Psoas muscle (tissue), 8 donors: ENCODE measurements around the gene IFFO2. TPM values are rescaled to one million over a fixed set of nuclear protein-coding genes. Genes with fewer than 3 reads are reported as not detected.
A peak's percentile ranks its signal among the peaks of the same experiment; 100 is the strongest.

Source experiments
- ATAC-seq, 4 donors: fragments of 200-7000 bp; cut with Tn5 transposase; one replicate each; pipeline ENCODE4 v1.9.1; 2020; ENCODE audit warnings: moderate library complexity in 3 of 4, mild to moderate bottlenecking in 2 of 4
- DNase-seq, 2 donors: peaks; one replicate each; pipeline ENCODE4 v3.0.0-alpha.2; 2020
- H3K27ac ChIP-seq: fragments of 200-600 bp; one replicate; pipeline ENCODE4 v1.8.0; 2022
- H3K27me3 ChIP-seq, 3 donors: fragments of 200-600 bp in 1 of 3; one replicate each; pipeline versions ENCODE4 v1.6.1 to v1.8.0; 2013 to 2022; ENCODE audit warnings: low read length in 2 of 3, mild to moderate bottlenecking in 2 of 3, moderate library complexity in 1 of 3; ENCODE audit not compliant: insufficient read depth in 3 of 3
- H3K36me3 ChIP-seq, 2 donors: fragments of 200-600 bp in 1 of 2; one replicate each; pipeline versions ENCODE4 v1.6.1 to v1.8.0; 2013 to 2022; ENCODE audit warnings: low read depth in 1 of 2, mild to moderate bottlenecking in 1 of 2, moderate library complexity in 1 of 2; ENCODE audit not compliant: insufficient read depth in 1 of 2
- H3K4me1 ChIP-seq: fragments of 200-600 bp; one replicate; pipeline ENCODE4 v1.8.0; 2022
- H3K4me3 ChIP-seq: fragments of 200-600 bp; one replicate; pipeline ENCODE4 v1.8.0; 2022; ENCODE audit warnings: mild to moderate bottlenecking
- H3K9me3 ChIP-seq: fragments of 200-600 bp; one replicate; pipeline ENCODE4 v1.8.0; 2022
- WGBS, 3 donors: extraction: QIAGEN DNeasy Blood & Tissue Kit; methylation state at CpG; one replicate each; pipeline versions ENCODE4 v1.1.6 to v1.1.7; 2013; 5-methylcytosine and 5-hydroxymethylcytosine counted together
- intact Hi-C, 2 donors: fragments of 100-400 bp; cut with DNase I; formaldehyde crosslinking; loops; one replicate each; pipeline versions ENCODE4 v1.11.0 to v1.14.2; 2022
- polyA plus RNA-seq, 3 donors: library from polyadenylated mRNA; stranded (reverse); fragments of 200-250 nt; gene quantifications; one replicate each; pipeline ENCODE4 v1.2.3, GENCODE V29; 2013
- total RNA-seq, 4 donors: library from RNA; stranded (reverse); fragmentation: NEBNext Ultra II Directional in 2 of 4; extraction: Animal tissue kit (Norgen Biotek cat#: 25700) in 2 of 4; gene quantifications; one replicate each; pipeline versions ENCODE4 v1.2.1 to v1.2.4, GENCODE V29; 2021 to 2023
- TF ChIP-seq, protein P1 (sequence below): fragments of 200-600 bp; IDR thresholded peaks from one replicate; pipeline ENCODE4 v1.8.0; 2022; ENCODE audit warnings: antibody characterized with exemption
- donor health status: healthy with polysubstance abuse.
- donor health status: DM: no; HTN: no; CAD: no; lungs with moderate emphysema.
- donor health status: Bipolar disorder and iron deficiency.
- donor health status: healthy.
- donor health status: DM: yes; HTN: yes; CAD: no.
- donor health status: DM: no; HTN: no; CAD: no.
- donor health status: DM: no; HTN: no; CAD: no.
- donor health status: DM: yes; HTN: yes; CAD: no.

The IFFO2 gene
- total and polyA plus RNA-seq, 7 donors: 0.94 to 14.0 (median 3.7) TPM

DNA sequence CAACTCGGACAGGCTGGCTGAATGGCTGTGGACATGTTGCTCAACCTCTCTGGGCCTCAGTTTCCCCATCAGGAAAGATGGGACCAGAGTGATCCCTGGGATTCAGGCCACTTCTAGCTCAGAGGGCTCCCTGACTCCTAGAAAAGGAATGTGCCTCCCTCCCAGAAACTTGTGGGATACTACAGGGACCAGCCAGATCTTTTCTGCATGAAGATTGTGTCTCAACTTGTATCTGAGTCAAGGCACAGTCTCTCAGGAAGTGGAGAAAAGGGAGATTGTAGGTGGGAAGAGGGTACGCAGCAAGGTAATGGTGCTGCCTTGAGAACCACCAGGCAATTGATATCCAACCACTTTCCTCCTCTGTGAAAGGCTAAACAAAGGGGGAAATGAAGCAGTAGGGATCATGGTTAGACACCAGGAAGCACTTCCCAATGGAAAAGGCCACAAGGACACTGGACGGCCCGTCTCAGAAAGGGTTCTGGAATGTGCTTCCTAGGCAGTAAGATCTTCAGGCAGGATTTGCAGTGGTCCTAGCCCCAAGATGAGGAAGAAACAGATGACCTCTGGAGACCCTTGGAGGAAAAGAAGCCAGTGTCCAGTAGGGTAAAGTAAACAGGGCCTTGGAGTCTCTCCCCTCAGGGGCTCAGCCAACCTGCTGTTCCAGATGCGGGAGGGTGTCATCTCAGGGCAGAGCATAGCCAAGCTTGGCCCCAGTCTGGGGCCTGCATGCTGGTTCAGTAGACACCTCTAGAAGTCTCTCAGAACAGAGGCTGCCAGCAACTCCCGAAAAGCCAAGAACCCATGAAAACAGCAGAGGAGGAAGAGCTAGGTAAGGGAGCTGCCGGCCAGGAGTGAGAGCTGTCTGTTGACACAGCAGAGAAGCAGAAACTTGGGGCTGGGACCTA is 16.8 kb downstream of the IFFO2 start:
- Histone ChIP-seq H3K4me1 (peaks cover 30% of the 10 kb centered on the region), H3K27ac (no peak overlapping the region), H3K4me3 (no peak overlapping the region), H3K36me3 (no peaks in the 10 kb centered on the region), H3K27me3 (no peaks in the 10 kb centered on the region), H3K9me3 (no peaks in the 10 kb centered on the region)
- 65 to 81% (median 67%) methylated on average over 7 of the region's 7 CpGs for WGBS, 3 donors
- DNase-seq (no peak), ATAC-seq (no peak)
- intact Hi-C loops: no loop called here
- TF ChIP-seq, protein P1, sequence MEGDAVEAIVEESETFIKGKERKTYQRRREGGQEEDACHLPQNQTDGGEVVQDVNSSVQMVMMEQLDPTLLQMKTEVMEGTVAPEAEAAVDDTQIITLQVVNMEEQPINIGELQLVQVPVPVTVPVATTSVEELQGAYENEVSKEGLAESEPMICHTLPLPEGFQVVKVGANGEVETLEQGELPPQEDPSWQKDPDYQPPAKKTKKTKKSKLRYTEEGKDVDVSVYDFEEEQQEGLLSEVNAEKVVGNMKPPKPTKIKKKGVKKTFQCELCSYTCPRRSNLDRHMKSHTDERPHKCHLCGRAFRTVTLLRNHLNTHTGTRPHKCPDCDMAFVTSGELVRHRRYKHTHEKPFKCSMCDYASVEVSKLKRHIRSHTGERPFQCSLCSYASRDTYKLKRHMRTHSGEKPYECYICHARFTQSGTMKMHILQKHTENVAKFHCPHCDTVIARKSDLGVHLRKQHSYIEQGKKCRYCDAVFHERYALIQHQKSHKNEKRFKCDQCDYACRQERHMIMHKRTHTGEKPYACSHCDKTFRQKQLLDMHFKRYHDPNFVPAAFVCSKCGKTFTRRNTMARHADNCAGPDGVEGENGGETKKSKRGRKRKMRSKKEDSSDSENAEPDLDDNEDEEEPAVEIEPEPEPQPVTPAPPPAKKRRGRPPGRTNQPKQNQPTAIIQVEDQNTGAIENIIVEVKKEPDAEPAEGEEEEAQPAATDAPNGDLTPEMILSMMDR: no peak

DNA sequence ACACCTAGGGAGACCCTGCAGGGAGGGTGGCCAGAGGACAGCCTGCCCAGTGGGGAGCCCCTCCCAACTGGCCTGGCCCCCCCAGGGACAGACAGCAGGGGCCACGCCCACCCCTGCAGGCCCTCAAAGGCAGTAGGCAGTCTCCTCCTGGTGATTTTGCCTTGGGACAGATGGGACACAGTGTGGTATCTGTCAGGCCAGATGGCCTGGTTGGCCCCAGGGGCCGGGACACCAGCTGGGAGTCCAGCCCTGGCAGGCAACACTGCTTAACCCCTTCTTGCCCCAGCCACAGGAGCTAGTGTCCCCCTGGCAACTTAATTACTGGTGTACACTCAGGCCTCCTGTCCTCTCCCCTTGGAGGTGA is 17.8 kb downstream of the IFFO2 start:
- Histone ChIP-seq H3K27me3 (no peaks in the 10 kb centered on the region), H3K4me1 (peaks cover 27% of the 10 kb centered on the region), H3K9me3 (no peaks in the 10 kb centered on the region), H3K4me3 (no peak overlapping the region), H3K36me3 (no peaks in the 10 kb centered on the region), H3K27ac (no peak overlapping the region)
- peak; percentile 24 to 46 (median 30) for ATAC-seq
- intact Hi-C loops: no loop called here
- 38 to 55% (median 39%) methylated on average over 2 of the region's 2 CpGs for WGBS, 3 donors
- TF ChIP-seq, protein P1: no peak
- DNase-seq: no peak

DNA sequence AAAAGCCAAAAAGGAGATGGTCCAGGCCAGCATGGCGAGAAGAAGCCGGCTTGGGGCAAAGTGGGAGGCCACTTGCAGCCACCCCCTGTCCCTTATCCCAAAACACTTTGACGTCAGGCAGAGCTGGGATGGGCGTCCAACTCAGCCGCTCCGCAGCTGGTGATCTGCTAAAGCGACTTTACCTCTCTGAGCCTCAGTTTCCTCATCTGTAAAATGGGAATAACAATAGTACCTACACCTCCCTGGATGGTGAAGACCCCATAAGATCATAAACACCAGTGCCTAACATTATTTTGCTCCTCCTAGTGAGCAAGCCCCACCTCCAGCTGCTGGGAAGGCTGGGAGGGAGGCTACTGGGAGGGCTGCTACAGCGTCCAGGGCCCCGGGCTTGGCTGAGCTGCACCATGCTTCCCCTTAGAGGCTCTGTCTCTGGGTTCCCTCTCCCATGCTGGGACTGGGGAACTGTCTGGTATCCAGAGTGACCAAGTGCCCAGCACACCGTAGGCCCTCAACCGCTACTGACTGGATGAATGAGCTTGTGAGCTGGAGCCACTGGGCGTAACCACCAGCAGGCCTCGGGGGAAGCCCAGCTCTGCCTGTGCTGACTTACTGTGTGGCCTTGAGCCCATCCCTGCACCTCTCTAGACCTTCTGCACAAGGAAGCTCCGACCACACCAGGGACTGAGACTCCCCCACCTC is 18.3 kb downstream of the IFFO2 start:
- H3K27me3 ChIP-seq: no peaks in the 10 kb centered on the region
- H3K36me3 ChIP-seq: no peaks in the 10 kb centered on the region
- peaks cover 27% of the 10 kb centered on the region for H3K4me1 ChIP-seq
- no peak overlapping the region for H3K27ac ChIP-seq
- intact Hi-C loops: no loop called here
- no peak overlapping the region for H3K4me3 ChIP-seq
- H3K9me3 ChIP-seq: no peaks in the 10 kb centered on the region
- DNase-seq: no peak
- TF ChIP-seq, protein P1: no peak
- ATAC-seq: peak in 1 of 4 donors; percentile 23
- 64 to 79% (median 65%) methylated on average over 14 of the region's 14 CpGs for WGBS, 3 donors

DNA sequence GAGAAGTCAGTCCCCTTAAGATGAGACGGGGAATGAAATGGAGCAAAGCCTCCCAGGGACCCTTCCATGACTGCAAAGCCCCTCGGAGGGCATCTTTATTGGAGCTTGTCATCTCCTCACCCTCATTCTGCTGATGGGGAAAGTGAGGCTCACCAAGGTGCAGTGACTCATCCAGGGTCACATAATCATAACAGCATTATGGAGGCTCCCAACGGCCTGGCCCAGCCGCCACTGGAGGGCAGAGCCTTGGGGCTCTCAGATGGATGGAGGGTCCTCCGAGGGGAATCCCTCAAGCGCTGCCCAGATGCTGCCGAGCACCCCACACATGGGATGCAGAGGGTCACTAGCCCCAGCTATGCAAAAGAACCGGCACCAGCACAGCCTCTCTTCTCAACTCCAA is 18.9 kb downstream of the IFFO2 start:
- intact Hi-C loops: no loop called here
- Histone ChIP-seq H3K4me3 (no peak overlapping the region), H3K9me3 (no peaks in the 10 kb centered on the region), H3K36me3 (no peaks in the 10 kb centered on the region), H3K27me3 (no peaks in the 10 kb centered on the region), H3K27ac (no peak overlapping the region), H3K4me1 (peaks cover 27% of the 10 kb centered on the region)
- DNase-seq: no peak
- ATAC-seq: no peak
- TF ChIP-seq, protein P1: no peak
- 83 to 91% (median 89%) methylated on average over 8 of the region's 8 CpGs for WGBS, 3 donors
